ENCODE data around the gene LEFTY2. TPM values are rescaled to one million over a fixed set of nuclear protein-coding genes. Genes with fewer than 3 reads are reported as not detected.

The LEFTY2 gene
- total and polyA plus RNA-seq, 10 of the 15 experiments (the other 5 are each of a cell fraction or from before 2014, with no cell fraction given), result not detected

DNA sequence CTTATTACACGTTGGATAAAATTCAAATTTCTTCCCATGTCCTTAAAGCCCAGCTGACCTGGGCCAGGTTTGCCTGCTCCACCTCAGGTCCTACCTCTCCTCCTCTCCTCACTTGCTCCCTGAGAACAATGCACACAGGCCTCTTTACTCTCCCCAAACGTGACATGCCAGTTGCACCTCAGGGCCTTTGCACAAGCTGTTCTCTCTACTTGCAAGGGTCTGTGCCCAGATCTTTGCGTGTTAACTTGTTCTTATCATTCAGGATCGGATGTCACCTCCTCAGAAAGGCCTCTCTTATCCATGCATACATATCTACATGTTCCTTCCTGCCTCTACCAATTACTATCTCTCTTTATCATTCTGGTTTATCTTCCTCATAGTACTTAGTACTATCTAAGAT lies 37.4 kb downstream of the LEFTY2 start (continued):
- TF ChIP-seq, protein P1, sequence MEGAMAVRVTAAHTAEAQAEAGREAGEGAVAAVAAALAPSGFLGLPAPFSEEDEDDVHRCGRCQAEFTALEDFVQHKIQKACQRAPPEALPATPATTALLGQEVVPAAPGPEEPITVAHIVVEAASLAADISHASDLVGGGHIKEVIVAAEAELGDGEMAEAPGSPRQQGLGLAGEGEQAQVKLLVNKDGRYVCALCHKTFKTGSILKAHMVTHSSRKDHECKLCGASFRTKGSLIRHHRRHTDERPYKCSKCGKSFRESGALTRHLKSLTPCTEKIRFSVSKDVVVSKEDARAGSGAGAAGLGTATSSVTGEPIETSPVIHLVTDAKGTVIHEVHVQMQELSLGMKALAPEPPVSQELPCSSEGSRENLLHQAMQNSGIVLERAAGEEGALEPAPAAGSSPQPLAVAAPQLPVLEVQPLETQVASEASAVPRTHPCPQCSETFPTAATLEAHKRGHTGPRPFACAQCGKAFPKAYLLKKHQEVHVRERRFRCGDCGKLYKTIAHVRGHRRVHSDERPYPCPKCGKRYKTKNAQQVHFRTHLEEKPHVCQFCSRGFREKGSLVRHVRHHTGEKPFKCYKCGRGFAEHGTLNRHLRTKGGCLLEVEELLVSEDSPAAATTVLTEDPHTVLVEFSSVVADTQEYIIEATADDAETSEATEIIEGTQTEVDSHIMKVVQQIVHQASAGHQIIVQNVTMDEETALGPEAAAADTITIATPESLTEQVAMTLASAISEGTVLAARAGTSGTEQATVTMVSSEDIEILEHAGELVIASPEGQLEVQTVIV (IDR thresholded peaks at IDR 0.05; ENCODE audit: borderline replicate concordance, partially characterized antibody), result no peak
- TF ChIP-seq DPF2 (IDR thresholded peaks at IDR 0.05), result no peak
- TF ChIP-seq NFIC (IDR thresholded peaks at IDR 0.05; ENCODE audit: low read depth, low read length), result no peak

DNA sequence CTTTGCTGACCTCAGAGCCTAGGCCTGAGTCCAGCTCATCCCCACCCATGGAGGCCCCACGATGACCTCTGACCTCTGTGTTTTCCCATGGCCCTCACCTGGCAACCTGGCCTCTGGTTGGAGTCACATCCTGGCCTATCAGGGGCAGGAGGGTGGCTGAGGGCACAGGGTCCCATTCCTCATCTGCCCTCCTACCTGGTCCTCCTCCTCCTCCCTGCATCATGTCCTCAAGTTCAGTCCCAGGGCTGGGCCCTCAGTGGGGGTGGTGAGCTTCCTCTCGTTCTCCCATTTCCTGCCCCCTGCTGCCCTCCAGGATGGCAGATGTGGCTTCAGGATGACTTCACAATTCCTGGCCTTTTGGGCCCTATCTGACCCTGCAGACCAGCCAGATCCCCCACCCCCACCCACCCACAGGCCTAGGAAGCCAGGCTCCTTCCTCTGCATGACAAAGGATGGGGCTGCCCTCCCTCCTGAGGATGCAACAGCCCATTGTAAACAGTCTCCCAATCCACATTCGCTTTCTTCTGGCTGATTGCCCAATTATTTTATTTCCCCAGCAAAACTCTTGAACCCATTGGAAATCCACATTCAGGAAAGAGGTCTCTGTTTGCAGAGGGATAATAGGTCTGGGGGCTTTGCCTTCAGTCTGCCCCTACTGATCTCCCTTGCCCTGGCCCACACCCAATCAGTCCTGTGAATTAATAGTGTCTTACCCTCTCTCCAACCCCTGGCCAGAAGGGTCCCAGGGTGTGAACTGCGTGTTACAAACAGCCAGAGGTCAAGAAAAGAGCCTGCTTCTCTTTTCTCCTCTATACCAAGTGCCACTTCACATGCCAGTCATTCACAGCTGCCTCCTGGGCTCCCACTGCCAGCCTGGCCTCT lies 41.7 kb downstream of the LEFTY2 start:
- TF ChIP-seq NR2F1 (conservative IDR thresholded peaks at IDR 0.05), result peak; percentile 78
- TF ChIP-seq KDM1A (IDR thresholded peaks at IDR 0.05; ENCODE audit: borderline replicate concordance), result no peak
- TF ChIP-seq NR2C1 (IDR thresholded peaks at IDR 0.05), result peak; percentile 48; the same call in 1 of the 2 replicates
- intact Hi-C loops (cut with micrococcal nuclease; ENCODE audit: unreplicated experiment) (no loop called here), in situ Hi-C loops (cut with MboI) (no loop called here)
- Histone ChIP-seq H3K4me3 (no peak overlapping the region), H2AFZ (ENCODE audit: control insufficient read depth, low read depth, low read length) (no peak overlapping the region), H3K9me3 (replicated peaks; ENCODE audit: control insufficient read depth, insufficient read depth, low read length) (no peaks in the 10 kb centered on the region), H3K4me1 (ENCODE audit: control insufficient read depth, insufficient read depth, low read length) (peaks cover 20% of the 10 kb centered on the region), H4K20me1 (ENCODE audit: control insufficient read depth, insufficient read depth) (no peaks in the 10 kb centered on the region), H3K9ac (ENCODE audit: control insufficient read depth, insufficient read depth, low read length) (no peak overlapping the region), H3K27me3 (replicated peaks in 1 of 2; ENCODE audit: control insufficient read depth in 2 of 2, insufficient read depth in 2 of 2, low read length in 1 of 2) (no peaks in the 10 kb centered on the region), H3K4me2 (ENCODE audit: control insufficient read depth, insufficient read depth) (no peak overlapping the region), H3K36me3 (ENCODE audit: control insufficient read depth in 2 of 2, insufficient read depth in 2 of 2, low read length in 1 of 2) (no peaks in the 10 kb centered on the region), H3K27ac (ENCODE audit: control insufficient read depth, insufficient read depth) (no peak overlapping the region), H3K79me2 (ENCODE audit: control insufficient read depth, insufficient read depth, low read length) (no peaks in the 10 kb centered on the region)
- CTCF ChIA-PET, result interaction anchor here (0.6 to 1.5 kb wide), 5 partner anchors 13 to 122 kb away, joined by 3 to 4 read pairs (median 3); partner anchors contain the start of genes SRP9 and TMEM63A
- SMC1A ChIA-PET (ENCODE audit: uncharacterized antibody, unreplicated experiment), result no interaction called here
- FAIRE-seq (no peak), DNase-seq (ENCODE audit: low read depth, low spot score) (no peak), ATAC-seq (no peak)
- 58% methylated on average over 4 of the region's 4 CpGs for WGBS (ENCODE audit: insufficient coverage, insufficient replicate concordance, low lambda C conversion rate, missing lambda C conversion rate)
- no TSS peak for BruUV-seq (replicated peaks)
- POLR2A ChIA-PET, result interaction anchor here (0.6 to 0.9 kb wide), 3 partner anchors 9 to 153 kb away, joined by 3 read pairs; no protein-coding TSS in a partner anchor
- RAD21 ChIA-PET (ENCODE audit: unreplicated experiment), result interaction anchor here (2.6 to 3.1 kb wide), 2 partner anchors 12 to 16 kb away, joined by 13 to 24 read pairs; partner anchors contain the start of gene TMEM63A
